HepG2 (cell line): Measurements from ENCODE around the gene PIGN. TPM values are rescaled to one million over a fixed set of nuclear protein-coding genes. Genes with fewer than 3 reads are reported as not detected.

ENCODE experiments used
- ATAC-seq: fragments of 200-7000 bp; cut with Tn5 transposase; 3 replicates; pipeline ENCODE4 v1.9.1; 2020; ENCODE audit warnings: mild to moderate bottlenecking, moderate library complexity
- BruUV-seq: library from RNA; stranded (reverse); fragments of 400-500 nt; replicated peaks from 2 replicates; lab custom pipeline; 2021; lab: Mats Ljungman, UMichigan
- CTCF ChIA-PET: fragments of 300-600 bp; formaldehyde crosslinking; extraction: SDS; loops from one replicate; lab custom pipeline; 2021; ENCODE audit warnings: low total read pairs, inconsistent platforms, low intra/inter-chr PET ratio; lab: Yijun Ruan, JAX
- POLR2A ChIA-PET: fragments of 350-600 bp; sonication (Branson Sonifier 250); formaldehyde crosslinking; loops from one replicate; lab custom pipeline; 2020; ENCODE audit warnings: antibody characterized with exemption, inconsistent platforms; lab: Yijun Ruan, JAX
- DNase-seq: peaks from one replicate; pipeline ENCODE4 v3.0.0-alpha.2; 2015; ENCODE audit warnings: low spot score
- FAIRE-seq: peaks from 3 replicates; lab custom pipeline; 2011; peaks lifted over from hg19 to GRCh38; lab: Jason Lieb, UNC
- H2AFZ ChIP-seq: one replicate; pipeline ENCODE4 v1.6.1; 2011; ENCODE audit warnings: low read length, inconsistent platforms
- H3K27ac ChIP-seq: fragments of 300-600 bp; 3 replicates; pipeline ENCODE4 v1.8.0; 2011; ENCODE audit warnings: mixed run types, mild to moderate bottlenecking, mixed read lengths, low read length, inconsistent platforms; ENCODE audit not compliant: insufficient read depth; ENCODE audit errors: extremely low read length
- H3K27me3 ChIP-seq, 2 experiments: fragments of 200-600 bp in 1 of 2; 2 replicates in 1 of 2; 3 replicates in 1 of 2; pipeline versions ENCODE4 v1.6.0 to v1.8.0; 2011; ENCODE audit warnings: low read length in 2 of 2, mild to moderate bottlenecking in 2 of 2, moderate library complexity in 2 of 2, inconsistent platforms in 1 of 2; ENCODE audit not compliant: insufficient read depth in 2 of 2, control insufficient read depth in 1 of 2
- H3K36me3 ChIP-seq, 2 experiments: fragments of 200-600 bp in 1 of 2; replicated peaks in 1 of 2; 2 replicates in 1 of 2; 3 replicates in 1 of 2; pipeline versions ENCODE4 v1.5.1 to v1.8.0; 2011; ENCODE audit warnings: low read length in 2 of 2, inconsistent platforms in 1 of 2; ENCODE audit not compliant: insufficient read depth in 2 of 2, control insufficient read depth in 1 of 2
- H3K4me1 ChIP-seq: 2 replicates; pipeline ENCODE4 v1.5.1; 2012; ENCODE audit warnings: low read length, inconsistent platforms; ENCODE audit not compliant: insufficient read depth
- H3K4me2 ChIP-seq: 2 replicates; pipeline ENCODE4 v1.6.0; 2011; ENCODE audit warnings: low read depth, low read length, inconsistent platforms
- H3K4me3 ChIP-seq, 3 experiments: fragments of 200-600 bp in 1 of 3; sonication (generic), shearing (Covaris generic) in 1 of 3; replicated peaks in 1 of 3; 2 replicates each; pipeline ENCODE4 v1.5.1; 2011 to 2016; ENCODE audit warnings: low read length in 3 of 3, inconsistent platforms in 2 of 3, low read depth in 2 of 3, mild to moderate bottlenecking in 2 of 3, control low read depth in 1 of 3, mixed read lengths in 1 of 3; ENCODE audit not compliant: insufficient read depth in 1 of 3
- H3K79me2 ChIP-seq: one replicate; pipeline ENCODE4 v1.6.1; 2011; ENCODE audit warnings: low read length, inconsistent platforms; ENCODE audit not compliant: insufficient read depth
- H3K9ac ChIP-seq: 2 replicates; pipeline ENCODE4 v1.6.0; 2011; ENCODE audit warnings: mild to moderate bottlenecking, low read depth, low read length, inconsistent platforms; ENCODE audit not compliant: insufficient read depth
- H3K9me3 ChIP-seq: 2 replicates; pipeline ENCODE4 v1.5.1; 2012; ENCODE audit warnings: mild to moderate bottlenecking, low read length
- H4K20me1 ChIP-seq: 2 replicates; pipeline ENCODE4 v1.6.0; 2011; ENCODE audit warnings: inconsistent platforms, mild to moderate bottlenecking, low read length, moderate library complexity; ENCODE audit not compliant: insufficient read depth
- ARNT ChIP-seq: fragments of 450-650 bp; IDR thresholded peaks from 2 replicates; pipeline ENCODE4 v1.6.1; 2017
- KDM3A ChIP-seq: IDR thresholded peaks from 2 replicates; pipeline ENCODE4 v1.6.1; 2018; ENCODE audit warnings: low read depth, missing compliant biosample characterization
- PITX1 ChIP-seq: sonication (generic); formaldehyde crosslinking; IDR thresholded peaks from 2 replicates; pipeline ENCODE4 v1.5.1; 2020; ENCODE audit warnings: mild to moderate bottlenecking, missing genetic modification reagents
- PTBP1 ChIP-seq: fragments of 200-400 bp; formaldehyde crosslinking; IDR thresholded peaks from 2 replicates; pipeline ENCODE4 v1.6.1; 2018; ENCODE audit warnings: low read length, low read depth; ENCODE audit not compliant: poor library complexity, severe bottlenecking
- ZNF33A ChIP-seq: sonication (generic); formaldehyde crosslinking; IDR thresholded peaks from 2 replicates; pipeline ENCODE4 v1.5.1; 2020; ENCODE audit warnings: missing genetic modification reagents, mild to moderate bottlenecking, moderate library complexity, borderline replicate concordance
- ZNF83 ChIP-seq: sonication (generic); formaldehyde crosslinking; IDR thresholded peaks from 2 replicates; pipeline ENCODE4 v1.4.0; 2020; ENCODE audit warnings: missing genetic modification reagents, mild to moderate bottlenecking, borderline replicate concordance
- ZSCAN21 ChIP-seq: sonication (generic); formaldehyde crosslinking; IDR thresholded peaks from 2 replicates; pipeline ENCODE4 v1.8.0; 2022; ENCODE audit warnings: mild to moderate bottlenecking, missing genetic modification reagents, moderate library complexity, borderline replicate concordance
- WGBS: methylation state at CpG from one replicate; pipeline ENCODE4 v1.1.6; 2017; ENCODE audit warnings: low lambda C conversion rate; 5-methylcytosine and 5-hydroxymethylcytosine counted together
- in situ Hi-C: cut with HindIII; loops from 2 replicates; pipeline ENCODE4 v1.10.0; 2017; ENCODE audit warnings: low pct_unique_long_range_greater_than_20kb; ENCODE audit not compliant: extremely low pct_ligation_motif_present
- intact Hi-C: fragments of 100-400 bp; cut with micrococcal nuclease; formaldehyde crosslinking; loops from one replicate; pipeline ENCODE4 v1.10.0; 2022; ENCODE audit not compliant: unreplicated experiment
- polyA plus RNA-seq, 8 experiments: library from polyadenylated mRNA; depleted of rRNA in 3 of 8; stranded (reverse) in 7 of 8; unstranded in 1 of 8; fragments of >200 nt; fragmentation: Illumina TruSeq in 4 of 8; extraction: Trizol in 4 of 8; gene quantifications; 2 replicates each; pipeline versions ENCODE4 v1.2.1 to v1.2.3, GENCODE V29; 2011 to 2016; ENCODE audit warnings: low read depth in 4 of 8, missing spikeins in 1 of 8, mixed read lengths in 1 of 8; ENCODE audit not compliant: insufficient read depth in 1 of 8
- total RNA-seq, 5 experiments: library from RNA; depleted of rRNA; stranded (reverse); fragments of >200 nt; fragmentation: Illumina TruSeq; extraction: Trizol; gene quantifications; 2 replicates each; pipeline ENCODE4 v1.2.3, GENCODE V29; 2016; ENCODE audit warnings: low read depth in 1 of 5
- TF ChIP-seq, protein P1 (sequence below): sonication (generic); formaldehyde crosslinking; conservative IDR thresholded peaks from 2 replicates; pipeline ENCODE4 v1.4.0; 2020; ENCODE audit warnings: mild to moderate bottlenecking, missing genetic modification reagents, moderate library complexity
- TF ChIP-seq, protein P2 (sequence below): sonication (generic); formaldehyde crosslinking; IDR thresholded peaks from 2 replicates; pipeline ENCODE4 v1.4.0; 2020; ENCODE audit warnings: mild to moderate bottlenecking, missing genetic modification reagents
- TF ChIP-seq, protein P3 (sequence below): sonication (generic); formaldehyde crosslinking; IDR thresholded peaks from 2 replicates; pipeline ENCODE4 v1.4.0; 2020; ENCODE audit warnings: low read depth, mild to moderate bottlenecking, missing genetic modification reagents
- TF ChIP-seq, protein P4 (sequence below): sonication (generic); formaldehyde crosslinking; IDR thresholded peaks from 2 replicates; pipeline ENCODE4 v1.5.0; 2020; ENCODE audit warnings: mild to moderate bottlenecking, missing genetic modification reagents
- TF ChIP-seq, protein P5 (sequence below): sonication (generic); formaldehyde crosslinking; conservative IDR thresholded peaks from 2 replicates; pipeline ENCODE4 v1.8.1; 2023; ENCODE audit warnings: missing genetic modification reagents

Gene PIGN
- total and polyA plus RNA-seq, 2 of the 13 experiments (the other 11 are each of a cell fraction or from before 2014, with no cell fraction given) = 15.5 to 33.6 TPM

DNA sequence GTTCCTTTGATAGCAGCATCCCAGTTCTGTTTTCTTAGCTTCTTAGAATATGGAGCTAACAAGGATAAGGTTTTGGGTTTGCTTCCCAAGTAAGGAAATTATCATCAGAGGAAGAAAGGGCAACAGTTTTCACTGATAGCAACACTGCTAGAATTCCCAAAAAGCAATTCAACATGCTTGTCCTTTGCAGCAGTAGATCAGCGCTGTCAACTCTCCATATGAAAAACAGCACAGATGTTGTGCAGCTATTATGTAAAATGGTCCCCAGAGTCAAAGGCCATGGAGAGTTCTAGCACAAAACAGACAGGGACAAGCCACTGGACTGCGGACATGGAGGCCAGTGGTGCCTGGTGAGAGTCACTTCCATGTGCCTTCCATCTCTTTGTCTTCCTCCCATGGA lies 158.1 kb downstream of the PIGN start:
- DNase-seq = no peak
- Histone ChIP-seq H3K9me3 (no peaks in the 10 kb centered on the region), H3K4me1 (no peaks in the 10 kb centered on the region), H3K27ac (no peak overlapping the region)
- intact Hi-C loops = no loop called here
- POLR2A ChIA-PET = no interaction called here
- TF ChIP-seq, protein P1, sequence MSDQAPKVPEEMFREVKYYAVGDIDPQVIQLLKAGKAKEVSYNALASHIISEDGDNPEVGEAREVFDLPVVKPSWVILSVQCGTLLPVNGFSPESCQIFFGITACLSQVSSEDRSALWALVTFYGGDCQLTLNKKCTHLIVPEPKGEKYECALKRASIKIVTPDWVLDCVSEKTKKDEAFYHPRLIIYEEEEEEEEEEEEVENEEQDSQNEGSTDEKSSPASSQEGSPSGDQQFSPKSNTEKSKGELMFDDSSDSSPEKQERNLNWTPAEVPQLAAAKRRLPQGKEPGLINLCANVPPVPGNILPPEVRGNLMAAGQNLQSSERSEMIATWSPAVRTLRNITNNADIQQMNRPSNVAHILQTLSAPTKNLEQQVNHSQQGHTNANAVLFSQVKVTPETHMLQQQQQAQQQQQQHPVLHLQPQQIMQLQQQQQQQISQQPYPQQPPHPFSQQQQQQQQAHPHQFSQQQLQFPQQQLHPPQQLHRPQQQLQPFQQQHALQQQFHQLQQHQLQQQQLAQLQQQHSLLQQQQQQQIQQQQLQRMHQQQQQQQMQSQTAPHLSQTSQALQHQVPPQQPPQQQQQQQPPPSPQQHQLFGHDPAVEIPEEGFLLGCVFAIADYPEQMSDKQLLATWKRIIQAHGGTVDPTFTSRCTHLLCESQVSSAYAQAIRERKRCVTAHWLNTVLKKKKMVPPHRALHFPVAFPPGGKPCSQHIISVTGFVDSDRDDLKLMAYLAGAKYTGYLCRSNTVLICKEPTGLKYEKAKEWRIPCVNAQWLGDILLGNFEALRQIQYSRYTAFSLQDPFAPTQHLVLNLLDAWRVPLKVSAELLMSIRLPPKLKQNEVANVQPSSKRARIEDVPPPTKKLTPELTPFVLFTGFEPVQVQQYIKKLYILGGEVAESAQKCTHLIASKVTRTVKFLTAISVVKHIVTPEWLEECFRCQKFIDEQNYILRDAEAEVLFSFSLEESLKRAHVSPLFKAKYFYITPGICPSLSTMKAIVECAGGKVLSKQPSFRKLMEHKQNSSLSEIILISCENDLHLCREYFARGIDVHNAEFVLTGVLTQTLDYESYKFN (CRISPR knock-in tag) = no peak
- TF ChIP-seq ARNT (no peak), PTBP1 (no peak), KDM3A (CRISPR knock-in tag) (no peak), ZNF83 (no peak), PITX1 (no peak), ZNF33A (CRISPR knock-in tag) (no peak), ZSCAN21 (CRISPR knock-in tag) (no peak)
- TF ChIP-seq, protein P2, sequence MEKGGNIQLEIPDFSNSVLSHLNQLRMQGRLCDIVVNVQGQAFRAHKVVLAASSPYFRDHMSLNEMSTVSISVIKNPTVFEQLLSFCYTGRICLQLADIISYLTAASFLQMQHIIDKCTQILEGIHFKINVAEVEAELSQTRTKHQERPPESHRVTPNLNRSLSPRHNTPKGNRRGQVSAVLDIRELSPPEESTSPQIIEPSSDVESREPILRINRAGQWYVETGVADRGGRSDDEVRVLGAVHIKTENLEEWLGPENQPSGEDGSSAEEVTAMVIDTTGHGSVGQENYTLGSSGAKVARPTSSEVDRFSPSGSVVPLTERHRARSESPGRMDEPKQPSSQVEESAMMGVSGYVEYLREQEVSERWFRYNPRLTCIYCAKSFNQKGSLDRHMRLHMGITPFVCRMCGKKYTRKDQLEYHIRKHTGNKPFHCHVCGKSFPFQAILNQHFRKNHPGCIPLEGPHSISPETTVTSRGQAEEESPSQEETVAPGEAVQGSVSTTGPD (CRISPR knock-in tag) = no peak
- TF ChIP-seq, protein P3, sequence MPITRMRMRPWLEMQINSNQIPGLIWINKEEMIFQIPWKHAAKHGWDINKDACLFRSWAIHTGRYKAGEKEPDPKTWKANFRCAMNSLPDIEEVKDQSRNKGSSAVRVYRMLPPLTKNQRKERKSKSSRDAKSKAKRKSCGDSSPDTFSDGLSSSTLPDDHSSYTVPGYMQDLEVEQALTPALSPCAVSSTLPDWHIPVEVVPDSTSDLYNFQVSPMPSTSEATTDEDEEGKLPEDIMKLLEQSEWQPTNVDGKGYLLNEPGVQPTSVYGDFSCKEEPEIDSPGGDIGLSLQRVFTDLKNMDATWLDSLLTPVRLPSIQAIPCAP (CRISPR knock-in tag) = no peak
- TF ChIP-seq, protein P4, sequence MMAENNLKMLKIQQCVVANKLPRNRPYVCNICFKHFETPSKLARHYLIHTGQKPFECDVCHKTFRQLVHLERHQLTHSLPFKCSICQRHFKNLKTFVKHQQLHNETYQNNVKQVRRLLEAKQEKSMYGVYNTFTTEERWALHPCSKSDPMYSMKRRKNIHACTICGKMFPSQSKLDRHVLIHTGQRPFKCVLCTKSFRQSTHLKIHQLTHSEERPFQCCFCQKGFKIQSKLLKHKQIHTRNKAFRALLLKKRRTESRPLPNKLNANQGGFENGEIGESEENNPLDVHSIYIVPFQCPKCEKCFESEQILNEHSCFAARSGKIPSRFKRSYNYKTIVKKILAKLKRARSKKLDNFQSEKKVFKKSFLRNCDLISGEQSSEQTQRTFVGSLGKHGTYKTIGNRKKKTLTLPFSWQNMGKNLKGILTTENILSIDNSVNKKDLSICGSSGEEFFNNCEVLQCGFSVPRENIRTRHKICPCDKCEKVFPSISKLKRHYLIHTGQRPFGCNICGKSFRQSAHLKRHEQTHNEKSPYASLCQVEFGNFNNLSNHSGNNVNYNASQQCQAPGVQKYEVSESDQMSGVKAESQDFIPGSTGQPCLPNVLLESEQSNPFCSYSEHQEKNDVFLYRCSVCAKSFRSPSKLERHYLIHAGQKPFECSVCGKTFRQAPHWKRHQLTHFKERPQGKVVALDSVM (CRISPR knock-in tag) = no peak
- TF ChIP-seq, protein P5, sequence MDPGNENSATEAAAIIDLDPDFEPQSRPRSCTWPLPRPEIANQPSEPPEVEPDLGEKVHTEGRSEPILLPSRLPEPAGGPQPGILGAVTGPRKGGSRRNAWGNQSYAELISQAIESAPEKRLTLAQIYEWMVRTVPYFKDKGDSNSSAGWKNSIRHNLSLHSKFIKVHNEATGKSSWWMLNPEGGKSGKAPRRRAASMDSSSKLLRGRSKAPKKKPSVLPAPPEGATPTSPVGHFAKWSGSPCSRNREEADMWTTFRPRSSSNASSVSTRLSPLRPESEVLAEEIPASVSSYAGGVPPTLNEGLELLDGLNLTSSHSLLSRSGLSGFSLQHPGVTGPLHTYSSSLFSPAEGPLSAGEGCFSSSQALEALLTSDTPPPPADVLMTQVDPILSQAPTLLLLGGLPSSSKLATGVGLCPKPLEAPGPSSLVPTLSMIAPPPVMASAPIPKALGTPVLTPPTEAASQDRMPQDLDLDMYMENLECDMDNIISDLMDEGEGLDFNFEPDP (CRISPR knock-in tag) = no peak
- TF ChIP-seq, all 625 proteins: peak for 0
- no TSS peak for BruUV-seq
- H3K36me3 ChIP-seq = no peaks in the 10 kb centered on the region
- ATAC-seq (no peak), FAIRE-seq (no peak)
- no peak overlapping the region for H3K9ac ChIP-seq
- no peaks in the 10 kb centered on the region for H3K79me2 ChIP-seq
- no peak overlapping the region for H2AFZ ChIP-seq
- H3K27me3 ChIP-seq = peaks cover 2 to 7% of the 10 kb centered on the region in 2 experiments; a peak in 4 of 5 replicates
- no peak overlapping the region for H3K4me3 ChIP-seq
- in situ Hi-C loops = no loop called here
- H4K20me1 ChIP-seq = no peaks in the 10 kb centered on the region
- CTCF ChIA-PET = no interaction called here
- WGBS = 0% methylated on average over 2 of the region's 2 CpGs
- H3K4me2 ChIP-seq = no peak overlapping the region
